NT2/D1 (cell line): ENCODE data around the gene ZNF722.

Experiments
- YY1 ChIP-seq: IDR thresholded peaks from 2 replicates; pipeline ENCODE4 v1.6.1; 2011; ENCODE audit not compliant: insufficient read length, insufficient read depth
- ZNF274 ChIP-seq: IDR thresholded peaks from 2 replicates; pipeline ENCODE4 v1.6.1; 2011; ENCODE audit warnings: mild to moderate bottlenecking, low read depth, low read length

- TF ChIP-seq YY1: no peak
- TF ChIP-seq ZNF274: no peak
Observed at GRCh38 chr7:63998549-63998948, at the start of gene ZNF722.
